NCI-H446 treated with DMSO at 0.1 percent for 48 hours (cell line): ENCODE data around the gene ABCB8.
"Not testable (repeated sequence)": the region's sequence is repeated elsewhere in the genome, so short reads cannot be mapped to it uniquely, and the experiment has no call there.

Experiments
- DNase-seq: peaks from one replicate; lab custom pipeline; 2025; lab: John Stamatoyannopoulos, UW

Gene ABCB8

GRCh38 chr7:150998341-150998740 lies 29.9 kb upstream of the ABCB8 start:
- DNase-seq: no peak

- no peak for DNase-seq
These were observed 29.2 kb upstream of the ABCB8 start for GRCh38 chr7:150999001-150999400.

GRCh38 chr7:150999497-151000230 lies 28.6 kb upstream of the ABCB8 start:
- DNase-seq: no peak

- no peak for DNase-seq
These were observed 27.3 kb upstream of the ABCB8 start for GRCh38 chr7:151000897-151001495.

DNA sequence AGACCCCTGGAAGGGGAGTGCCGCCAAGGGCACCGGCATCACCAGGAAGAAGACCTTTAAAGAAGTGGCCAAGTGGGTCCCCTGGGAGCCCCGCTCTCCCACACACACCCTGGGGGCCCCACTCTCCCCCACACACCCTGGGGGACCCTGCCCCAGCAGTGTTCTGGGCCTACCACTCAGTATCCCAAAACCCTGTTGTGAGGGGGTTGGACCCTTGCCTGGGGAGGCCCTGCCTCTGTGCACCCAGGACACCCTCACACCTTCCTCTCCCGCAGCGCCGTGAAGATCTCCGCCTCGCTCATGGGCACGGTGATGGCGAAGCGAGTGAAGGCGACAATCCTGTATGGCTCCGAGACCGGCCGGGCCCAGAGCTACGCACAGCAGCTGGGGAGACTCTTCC lies 26.7 kb upstream of the ABCB8 start:
- no peak for DNase-seq

- DNase-seq: no peak
These were observed 24.7 kb upstream of the ABCB8 start for GRCh38 chr7:151003572-151003971.

DNA sequence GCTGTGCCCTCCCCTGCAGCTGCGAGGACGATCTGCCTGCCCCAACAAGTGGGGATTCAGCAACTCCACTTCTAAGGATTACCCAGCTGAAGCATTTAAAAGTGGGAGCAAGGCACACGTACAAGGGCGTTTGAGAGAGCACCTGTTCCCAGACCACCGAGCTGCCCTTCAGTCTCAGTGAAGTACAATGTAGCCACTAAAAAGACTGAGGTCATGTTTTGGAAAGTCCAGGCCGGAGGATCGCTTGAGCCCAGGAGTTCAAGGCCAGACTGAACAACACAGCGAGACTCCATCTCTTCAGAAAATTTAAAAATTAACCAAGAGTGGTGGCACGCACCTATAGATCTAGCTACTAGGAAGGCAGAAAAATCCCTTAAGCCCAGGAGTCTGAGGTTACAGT lies 22.7 kb upstream of the ABCB8 start:
- no peak for DNase-seq

- DNase-seq: no peak
These were observed 21.5 kb upstream of the ABCB8 start for GRCh38 chr7:151006590-151007300.

- no peak for DNase-seq
These were observed 20.8 kb upstream of the ABCB8 start for GRCh38 chr7:151007469-151007898.

GRCh38 chr7:151008143-151008510 lies 20.1 kb upstream of the ABCB8 start:
- no peak for DNase-seq

- no peak for DNase-seq
These were observed 19.5 kb upstream of the ABCB8 start for GRCh38 chr7:151008511-151009323.

GRCh38 chr7:151009327-151010036 lies 18.8 kb upstream of the ABCB8 start:
- no peak for DNase-seq

GRCh38 chr7:151010037-151010306 lies 18.3 kb upstream of the ABCB8 start:
- no peak for DNase-seq

DNA sequence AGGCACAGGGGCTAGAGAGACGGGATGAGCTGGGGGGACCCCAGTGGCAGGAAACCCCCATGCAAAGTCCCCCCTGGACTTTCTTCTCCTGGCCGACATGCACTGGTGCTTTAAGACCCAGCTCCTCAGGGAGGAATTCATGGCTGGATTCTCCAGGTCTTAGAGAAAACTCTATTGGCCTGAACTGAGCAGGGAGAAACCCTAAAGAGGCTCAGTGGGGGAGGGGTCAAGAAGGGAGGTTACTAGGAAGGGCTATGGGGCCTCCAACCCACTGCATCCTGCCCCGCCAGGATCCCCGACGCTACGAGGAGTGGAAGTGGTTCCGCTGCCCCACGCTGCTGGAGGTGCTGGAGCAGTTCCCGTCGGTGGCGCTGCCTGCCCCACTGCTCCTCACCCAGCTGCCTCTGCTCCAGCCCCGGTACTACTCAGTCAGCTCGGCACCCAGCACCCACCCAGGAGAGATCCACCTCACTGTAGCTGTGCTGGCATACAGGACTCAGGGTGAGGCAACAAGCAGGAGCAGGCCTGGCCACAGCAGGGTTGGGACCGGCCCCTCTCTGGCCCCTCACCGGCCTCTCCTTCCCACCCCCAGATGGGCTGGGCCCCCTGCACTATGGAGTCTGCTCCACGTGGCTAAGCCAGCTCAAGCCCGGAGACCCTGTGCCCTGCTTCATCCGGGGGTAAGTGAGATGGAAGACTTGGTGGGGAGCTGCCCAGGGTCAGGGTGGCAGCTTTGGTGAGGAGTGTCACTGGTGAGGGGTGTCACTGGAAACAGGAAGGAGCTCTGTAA lies 17.7 kb upstream of the ABCB8 start:
- DNase-seq: no peak

- DNase-seq: no peak
These were observed 17.2 kb upstream of the ABCB8 start for GRCh38 chr7:151011097-151011409.

DNA sequence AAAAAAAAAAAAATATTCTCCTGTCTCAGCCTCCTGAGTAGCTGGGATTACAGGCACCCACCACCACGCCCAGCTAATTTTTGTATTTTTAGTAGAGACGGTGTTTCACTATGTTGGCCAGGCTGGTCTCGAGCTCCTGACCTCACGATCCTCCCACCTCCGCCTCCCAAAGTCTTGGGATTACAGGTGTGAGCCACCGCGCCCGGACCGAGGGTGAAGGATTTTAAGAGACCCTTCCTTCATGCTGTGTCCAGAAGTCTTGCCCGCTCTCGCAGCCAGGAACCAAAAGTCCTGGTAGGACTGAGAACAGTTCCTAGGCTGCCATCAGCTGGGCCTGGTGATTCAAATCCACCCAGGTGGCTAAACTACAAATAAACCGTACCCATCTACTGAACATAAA lies 16.6 kb upstream of the ABCB8 start:
- DNase-seq: not testable (repeated sequence)

DNA sequence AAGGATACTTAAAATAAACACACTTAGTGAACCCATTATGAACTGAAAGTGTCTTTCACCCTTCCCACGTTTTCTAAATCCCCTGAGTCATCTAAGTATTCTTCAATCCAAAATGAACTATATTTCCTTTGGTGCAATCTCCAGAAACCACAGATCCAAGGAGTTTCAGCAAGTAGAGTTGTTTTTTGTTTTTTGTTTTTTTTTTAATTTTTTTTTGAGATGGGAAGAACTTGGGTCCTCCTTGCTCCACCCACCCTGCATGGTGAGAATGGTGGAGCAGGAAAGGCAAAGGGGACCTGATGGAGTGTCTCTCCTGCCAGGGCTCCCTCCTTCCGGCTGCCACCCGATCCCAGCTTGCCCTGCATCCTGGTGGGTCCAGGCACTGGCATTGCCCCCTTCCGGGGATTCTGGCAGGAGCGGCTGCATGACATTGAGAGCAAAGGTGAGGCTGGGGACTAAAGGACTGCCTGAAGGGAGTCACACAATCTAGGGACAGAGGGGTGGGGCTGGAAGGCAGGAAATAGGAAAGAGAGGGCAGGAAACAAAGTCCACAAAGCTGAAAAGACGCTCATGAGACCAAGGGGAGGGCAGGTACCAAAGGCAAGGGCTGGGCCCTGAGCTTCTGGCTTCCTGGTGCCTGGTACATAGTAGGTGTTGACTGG lies 16.1 kb upstream of the ABCB8 start:
- no peak for DNase-seq

GRCh38 chr7:151012911-151013347 lies 15.3 kb upstream of the ABCB8 start:
- no peak for DNase-seq

DNA sequence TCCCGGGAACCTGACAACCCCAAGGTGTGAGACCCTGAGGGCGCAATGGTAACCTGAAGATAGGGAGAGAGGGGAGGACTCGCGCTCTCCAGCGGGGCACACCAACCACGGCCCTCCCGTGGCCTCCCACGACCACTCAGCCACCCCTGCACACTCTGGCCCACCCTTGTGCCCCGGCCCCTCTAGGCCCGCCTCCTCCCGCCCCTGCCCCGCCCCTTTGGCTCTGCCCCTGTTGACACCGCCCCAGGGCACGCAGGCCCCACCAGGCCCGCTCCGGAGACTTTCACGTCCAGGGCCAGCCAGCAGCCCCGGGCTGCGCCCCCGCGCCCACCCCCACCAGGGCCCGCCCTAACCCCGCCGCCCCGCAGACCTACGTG lies 14.9 kb upstream of the ABCB8 start:
- DNase-seq: no peak

DNA sequence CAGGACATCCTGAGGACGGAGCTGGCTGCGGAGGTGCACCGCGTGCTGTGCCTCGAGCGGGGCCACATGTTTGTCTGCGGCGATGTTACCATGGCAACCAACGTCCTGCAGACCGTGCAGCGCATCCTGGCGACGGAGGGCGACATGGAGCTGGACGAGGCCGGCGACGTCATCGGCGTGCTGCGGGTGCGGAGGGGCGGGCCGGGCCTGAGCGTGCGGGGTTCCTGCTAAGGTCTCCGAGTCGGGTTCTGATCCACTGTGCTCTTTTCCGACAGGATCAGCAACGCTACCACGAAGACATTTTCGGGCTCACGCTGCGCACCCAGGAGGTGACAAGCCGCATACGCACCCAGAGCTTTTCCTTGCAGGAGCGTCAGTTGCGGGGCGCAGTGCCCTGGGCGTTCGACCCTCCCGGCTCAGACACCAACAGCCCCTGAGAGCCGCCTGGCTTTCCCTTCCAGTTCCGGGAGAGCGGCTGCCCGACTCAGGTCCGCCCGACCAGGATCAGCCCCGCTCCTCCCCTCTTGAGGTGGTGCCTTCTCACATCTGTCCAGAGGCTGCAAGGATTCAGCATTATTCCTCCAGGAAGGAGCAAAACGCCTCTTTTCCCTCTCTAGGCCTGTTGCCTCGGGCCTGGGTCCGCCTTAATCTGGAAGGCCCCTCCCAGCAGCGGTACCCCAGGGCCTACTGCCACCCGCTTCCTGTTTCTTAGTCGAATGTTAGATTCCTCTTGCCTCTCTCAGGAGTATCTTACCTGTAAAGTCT lies 14.3 kb upstream of the ABCB8 start:
- no peak for DNase-seq
